Left ventricle myocardium inferior (tissue), 1 donor: Measurements from ENCODE around the gene TUBGCP5. TPM values are rescaled to one million over a fixed set of nuclear protein-coding genes. Genes with fewer than 3 reads are reported as not detected.
"Not testable (repeated sequence)": the region's sequence is repeated elsewhere in the genome, so short reads cannot be mapped to it uniquely, and the experiment has no call there.

Experiments
- DNase-seq: peaks from one replicate; pipeline ENCODE4 v3.0.0-alpha.2; 2020
- H3K27ac ChIP-seq: fragments of 200-600 bp; replicated peaks from 2 replicates; pipeline ENCODE4 v1.8.0; 2021
- H3K27me3 ChIP-seq: fragments of 200-600 bp; 2 replicates; pipeline ENCODE4 v1.8.0; 2021; ENCODE audit warnings: low read depth
- H3K36me3 ChIP-seq: fragments of 200-600 bp; 2 replicates; pipeline ENCODE4 v1.8.0; 2021
- H3K4me1 ChIP-seq: fragments of 200-600 bp; 2 replicates; pipeline ENCODE4 v1.8.0; 2021
- H3K4me3 ChIP-seq: fragments of 200-600 bp; 2 replicates; pipeline ENCODE4 v1.8.0; 2021; ENCODE audit warnings: mild to moderate bottlenecking, moderate library complexity
- H3K9me3 ChIP-seq: fragments of 200-600 bp; replicated peaks from 2 replicates; pipeline ENCODE4 v1.8.0; 2021
- CTCF ChIP-seq: fragments of 200-600 bp; IDR thresholded peaks from 2 replicates; pipeline ENCODE4 v1.8.0; 2021; ENCODE audit warnings: antibody characterized with exemption, mild to moderate bottlenecking, borderline replicate concordance
- intact Hi-C: fragments of 100-400 bp; cut with micrococcal nuclease; formaldehyde crosslinking; loops from one replicate; pipeline ENCODE4 v1.11.0; 2022
- total RNA-seq: library from RNA; stranded (reverse); fragmentation: NEBNext Ultra II Directional; extraction: Animal tissue kit (Norgen Biotek cat#: 25700); gene quantifications from one replicate; pipeline ENCODE4 v1.2.1, GENCODE V29; 2021
- donor health status: DM: no; HTN: yes; CAD: no; lungs with severe emphysema.

Gene TUBGCP5
- total RNA-seq, 1 donor from 2014 or later, result 11.3 TPM

- intact Hi-C loops, result no loop called here
- Histone ChIP-seq H3K9me3 (no peaks in the 10 kb centered on the region), H3K4me3 (no peak overlapping the region), H3K36me3 (peaks cover 18% of the 10 kb centered on the region), H3K4me1 (no peaks in the 10 kb centered on the region), H3K27me3 (no peaks in the 10 kb centered on the region), H3K27ac (no peak overlapping the region)
- TF ChIP-seq CTCF, result no peak
- DNase-seq, result no peak
These were observed 49.5 kb downstream of the TUBGCP5 start for GRCh38 chr15:22989576-22990477.

DNA sequence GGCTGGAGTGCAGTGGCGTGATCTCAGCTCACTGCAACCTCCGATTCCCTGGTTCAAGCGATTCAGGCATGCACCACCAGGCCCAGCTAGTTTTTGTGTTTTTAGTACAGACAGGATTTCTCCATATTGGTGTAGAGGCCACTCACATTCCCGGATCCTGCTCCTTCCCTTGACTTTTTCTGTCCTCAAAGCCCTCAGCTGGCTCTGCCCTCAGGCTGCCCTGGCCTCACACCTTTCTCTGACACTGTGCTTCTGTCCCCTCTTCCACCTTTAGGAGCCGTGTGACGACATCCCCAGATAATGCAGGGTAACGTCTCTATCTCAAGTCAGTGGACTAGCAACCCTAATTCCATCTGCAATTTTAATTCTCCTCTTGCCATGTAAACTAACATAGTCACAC is 50.6 kb downstream of the TUBGCP5 start:
- DNase-seq, result no peak
- H3K36me3 ChIP-seq, result peaks cover 8% of the 10 kb centered on the region
- intact Hi-C loops, result no loop called here

DNA sequence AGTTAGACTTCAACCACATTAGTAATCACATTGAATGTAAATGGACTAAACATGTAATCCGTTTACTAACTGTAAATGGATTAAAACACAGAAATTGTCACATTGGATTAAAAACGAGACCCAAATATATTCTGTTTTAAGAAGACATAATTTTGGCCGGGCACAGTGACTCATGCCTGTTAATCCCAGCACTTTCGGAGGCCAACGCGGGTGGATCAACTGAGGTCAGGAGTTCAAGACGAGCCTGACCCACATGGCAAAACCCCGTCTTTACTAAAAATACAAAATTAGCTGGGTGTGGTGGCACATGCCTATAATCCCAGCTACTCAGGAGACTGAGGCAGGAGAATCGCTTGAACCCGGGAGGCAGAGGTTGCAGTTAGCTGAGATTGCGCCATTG is 57.4 kb downstream of the TUBGCP5 start:
- H3K27me3 ChIP-seq, H3K9me3 ChIP-seq, DNase-seq, H3K27ac ChIP-seq, intact Hi-C loops, H3K4me3 ChIP-seq, H3K36me3 ChIP-seq: not testable (repeated sequence)
- H3K4me1 ChIP-seq, result peaks cover 35% of the 10 kb centered on the region

More for the DNA sequence above, 50.6 kb downstream of the TUBGCP5 start:
- H3K27me3 ChIP-seq, result no peaks in the 10 kb centered on the region
- no peaks in the 10 kb centered on the region for H3K9me3 ChIP-seq
- no peak overlapping the region for H3K4me3 ChIP-seq
- no peak for TF ChIP-seq CTCF
- H3K4me1 ChIP-seq, result no peaks in the 10 kb centered on the region
- H3K27ac ChIP-seq, result no peak overlapping the region

GRCh38 chr15:22981051-22981840 is 58.1 kb downstream of the TUBGCP5 start:
- Histone ChIP-seq H3K36me3 (no peaks in the 10 kb centered on the region), H3K4me3 (peak overlapping the region; percentile 94), H3K4me1 (peaks cover 41% of the 10 kb centered on the region), H3K27ac (peak overlapping the region; percentile 94), H3K27me3 (no peaks in the 10 kb centered on the region), H3K9me3 (no peaks in the 10 kb centered on the region)
- no peak for DNase-seq
- no peak for TF ChIP-seq CTCF
- intact Hi-C loops, result no loop called here

DNA sequence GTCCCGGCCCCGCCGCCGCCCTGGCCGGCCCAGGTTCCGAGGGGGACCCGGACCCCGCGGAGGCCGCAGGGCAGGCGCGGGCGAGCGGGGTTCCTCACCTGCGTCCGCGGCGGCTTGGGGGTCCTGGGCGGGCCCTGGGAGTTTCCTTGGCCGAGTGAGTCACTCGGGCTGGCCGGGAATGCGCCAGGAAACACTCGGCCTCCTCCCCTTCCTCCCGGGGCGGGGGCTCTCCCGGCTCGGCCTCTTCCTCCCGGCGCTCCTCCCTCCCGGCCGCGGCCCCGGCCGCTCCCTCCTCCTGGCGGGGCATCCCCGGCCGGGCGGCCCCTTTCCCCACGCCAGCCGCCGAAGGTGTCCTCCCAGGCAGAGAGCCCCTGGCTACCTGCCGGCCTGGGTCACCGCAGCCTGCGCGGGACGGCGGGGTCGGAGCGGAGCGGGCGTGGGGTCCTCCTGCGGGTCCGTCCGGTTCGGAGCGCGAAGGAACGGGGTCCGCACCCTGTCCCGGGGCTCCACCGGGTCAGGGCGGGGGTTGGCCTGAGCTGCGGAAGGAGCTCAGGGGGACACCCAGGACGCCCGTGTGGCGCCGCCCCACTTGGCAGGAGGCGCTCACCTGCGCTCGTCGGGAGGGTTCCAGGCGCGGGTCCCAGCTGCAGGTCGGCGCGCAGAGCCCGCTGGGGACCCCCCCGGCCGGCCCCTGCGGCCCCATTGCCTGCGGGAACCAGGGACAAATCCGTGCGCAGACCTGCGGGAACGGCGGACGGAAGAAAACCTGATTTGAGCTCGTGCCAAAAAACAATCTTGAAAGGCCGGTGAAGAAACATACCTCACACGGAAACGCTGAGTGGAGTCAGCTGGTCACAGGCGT is 58.9 kb downstream of the TUBGCP5 start, which contains the start of gene CYFIP1:
Gene CYFIP1, minus strand, starts transcription at position 180 of the 862 bp plus-strand sequence. CDS start 33,083 bp downstream, outside the sequence.
- DNase-seq, result peak; percentile 88
- Histone ChIP-seq H3K27ac (peak within 1 kb of the TSS; percentile 94), H3K27me3 (no peaks in the 10 kb centered on the region), H3K36me3 (no peaks in the 10 kb centered on the region), H3K4me3 (peak within 1 kb of the TSS; percentile 94), H3K4me1 (peaks cover 44% of the 10 kb centered on the region), H3K9me3 (no peaks in the 10 kb centered on the region)
- intact Hi-C loops, result no loop called here
- TF ChIP-seq CTCF, result no peak
